GM21576 (cell line): ENCODE measurements around the gene MRGPRG.

Source experiments
- ATAC-seq: cut with Tn5 transposase; IDR thresholded peaks from one replicate; pipeline ENCODE4 v1.9.1; 2021; ENCODE audit warnings: mild to moderate bottlenecking, moderate library complexity; ENCODE audit not compliant: unreplicated experiment

The MRGPRG gene

DNA sequence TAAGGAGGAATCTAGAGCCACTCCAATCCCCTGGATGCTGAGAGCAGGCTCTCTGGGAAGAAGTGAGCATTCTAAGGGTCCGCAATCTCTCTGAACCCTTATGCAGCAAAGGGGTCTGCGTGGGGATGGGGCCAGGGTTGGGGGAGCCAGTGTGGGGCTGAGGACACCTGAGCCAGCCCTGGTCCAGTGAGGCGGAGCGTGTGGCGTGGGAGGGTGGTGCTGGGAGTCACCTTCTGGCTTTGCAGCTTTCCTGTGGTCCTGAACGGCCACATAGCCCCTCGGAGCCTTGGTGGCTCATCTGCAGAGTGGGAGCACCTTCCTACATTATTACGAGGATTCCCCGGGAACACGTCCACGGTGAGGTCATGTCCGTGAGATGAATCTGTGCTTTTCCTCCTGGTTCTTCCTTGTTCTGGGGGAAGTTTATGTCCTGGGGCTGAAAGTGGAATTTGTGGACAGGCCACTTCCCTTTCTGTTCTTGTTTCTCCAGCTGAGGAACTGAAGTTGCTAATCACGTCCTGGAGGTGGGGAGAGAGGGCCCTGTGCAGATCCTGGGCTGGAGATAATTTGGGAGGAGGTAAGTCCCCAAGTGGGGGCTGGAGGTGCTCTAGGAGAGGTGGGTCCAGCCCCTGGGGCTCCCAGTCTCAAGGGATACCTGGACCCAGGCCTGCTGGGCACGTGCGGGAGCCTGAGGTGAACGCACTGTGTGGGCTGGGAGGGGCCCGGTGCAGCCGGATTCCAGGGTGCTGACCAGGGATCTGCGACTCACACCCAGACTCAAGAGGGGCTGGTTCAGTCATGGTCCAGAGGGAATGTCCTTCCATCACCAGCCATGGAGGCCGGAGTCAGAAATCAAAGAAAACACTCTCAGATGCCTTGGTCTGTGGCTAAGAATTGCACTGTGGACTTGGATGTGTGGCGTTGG lies 7.5 kb upstream of the MRGPRG start:
- ATAC-seq: no peak

DNA sequence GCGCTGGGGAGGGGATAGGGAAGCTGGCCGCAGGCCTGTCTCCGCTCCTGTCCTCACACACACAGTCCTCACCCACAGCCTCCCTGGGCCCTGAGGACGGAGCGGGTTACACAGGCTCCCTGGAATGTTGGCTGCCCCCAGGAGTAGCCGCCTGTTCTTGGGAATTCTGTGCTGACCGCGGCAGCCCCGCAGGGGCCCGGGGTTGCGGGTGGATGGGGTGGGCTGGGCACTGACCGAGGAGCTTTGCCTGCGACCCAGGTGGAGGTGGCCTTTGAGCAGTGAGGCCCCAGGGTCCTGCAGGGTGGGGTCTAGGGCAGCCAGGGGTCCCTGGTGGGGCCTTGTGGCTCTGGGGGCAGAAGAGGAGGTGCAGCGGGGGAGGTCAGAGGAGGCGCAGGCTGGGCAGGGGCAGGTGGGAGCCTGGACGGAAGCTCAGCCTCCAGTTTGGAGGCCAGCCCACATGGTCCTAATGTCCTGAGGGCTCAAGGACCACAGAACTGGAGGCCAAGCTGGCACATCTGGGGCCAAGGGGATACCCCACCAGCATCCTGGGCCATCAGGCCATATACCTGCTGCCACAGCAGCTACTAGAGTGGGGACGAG lies 6.6 kb upstream of the MRGPRG start:
- no peak for ATAC-seq

DNA sequence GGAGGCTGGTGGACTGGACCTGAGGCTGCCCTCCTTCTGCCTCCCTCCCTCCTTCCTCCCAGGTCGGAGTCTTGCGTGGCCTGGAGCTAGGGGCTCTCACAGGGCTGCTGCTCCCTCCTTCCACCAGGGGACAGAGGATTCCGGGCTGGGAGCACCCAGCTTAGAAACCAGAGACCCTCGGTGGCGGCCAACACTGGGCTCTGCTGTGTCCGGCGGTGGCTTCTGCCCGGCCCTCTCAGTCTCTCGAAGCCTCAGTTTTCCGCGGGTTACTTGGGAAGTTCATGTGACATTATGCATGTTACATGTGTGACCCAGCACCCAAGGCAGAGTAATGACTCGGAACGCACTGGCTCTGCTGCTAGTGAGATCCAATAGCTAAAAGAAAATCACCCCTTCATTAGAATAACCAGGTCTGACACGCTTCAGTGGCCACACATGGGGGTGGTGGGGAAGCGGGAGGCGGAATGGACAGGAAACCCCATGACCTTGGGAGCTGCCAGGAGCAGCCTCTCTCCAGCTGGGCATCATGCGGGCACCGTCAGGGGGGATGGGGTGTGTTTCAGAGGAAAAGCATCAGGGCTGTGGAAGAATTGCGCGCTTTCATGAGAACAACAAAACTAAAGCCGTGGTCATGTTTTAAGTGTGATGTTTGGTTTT lies 5.9 kb upstream of the MRGPRG start:
- no peak for ATAC-seq

DNA sequence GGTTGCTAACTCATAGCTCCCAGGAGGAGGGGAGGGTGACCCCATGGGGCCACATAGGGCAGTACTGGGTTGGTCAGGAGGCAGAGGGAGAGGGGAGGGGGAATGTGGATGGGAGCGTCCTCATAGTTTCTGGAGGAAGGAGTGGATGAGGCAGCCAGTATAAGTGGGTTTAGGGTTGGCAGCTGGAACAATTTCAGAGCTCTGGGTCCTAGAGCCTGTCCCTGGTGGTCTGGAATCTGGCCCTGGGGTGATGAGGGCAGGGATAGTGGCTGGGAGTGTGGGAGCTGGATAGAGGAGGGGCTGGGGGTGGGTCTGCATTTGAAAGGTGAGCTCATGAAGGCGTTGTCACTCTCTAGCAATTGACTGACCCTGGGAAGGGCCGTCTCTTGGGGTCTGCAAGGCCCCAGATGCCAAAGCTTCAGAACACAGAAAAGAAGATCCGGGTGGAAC lies 5.3 kb upstream of the MRGPRG start:
- no peak for ATAC-seq

DNA sequence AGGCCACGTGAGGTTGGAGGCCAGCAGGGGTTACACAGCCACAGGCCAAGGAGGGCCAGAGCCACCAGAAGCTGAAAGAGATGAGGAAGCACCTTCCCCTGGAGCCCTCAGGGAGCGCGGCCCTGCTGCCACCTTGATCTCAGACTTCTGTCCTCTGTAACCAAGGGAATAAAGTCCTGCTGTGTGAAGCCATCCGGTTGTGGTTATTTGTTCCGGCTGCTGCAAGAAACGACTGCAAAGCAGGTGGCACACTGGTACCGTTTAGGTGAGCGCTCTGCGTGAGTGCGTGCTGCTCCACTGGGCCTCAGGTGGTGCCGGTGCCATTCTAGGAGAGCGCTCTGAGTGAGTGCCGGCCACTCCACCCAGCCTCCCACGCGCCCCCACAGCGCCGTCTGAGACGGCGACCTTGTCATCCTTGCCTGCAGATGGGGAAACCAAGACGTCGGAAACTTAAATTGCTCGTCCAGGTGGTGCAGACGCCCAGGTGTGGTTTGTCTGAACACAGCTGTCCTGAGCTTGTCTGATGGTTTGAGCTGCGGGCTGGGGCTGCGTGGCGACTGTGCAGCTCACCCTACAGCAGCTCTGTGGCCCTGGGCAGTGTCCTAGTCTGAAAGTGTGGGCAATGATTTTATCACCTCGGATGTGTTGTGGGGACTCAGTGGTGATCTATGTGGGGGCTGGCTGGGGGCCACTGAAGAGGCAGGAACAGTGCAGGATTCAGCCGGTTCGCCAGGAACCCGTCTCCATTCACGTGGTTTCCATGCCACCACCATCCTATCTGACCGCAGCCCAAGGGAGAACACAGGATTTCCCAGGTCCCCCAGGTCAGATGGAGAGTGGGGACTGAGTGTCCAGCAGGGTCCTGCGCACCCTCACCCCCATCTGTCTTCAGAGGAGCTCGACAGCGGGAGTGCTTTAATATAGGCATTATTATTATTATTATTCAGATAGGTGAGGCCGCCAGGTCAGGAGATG lies 4.6 kb upstream of the MRGPRG start:
- ATAC-seq: no peak

DNA sequence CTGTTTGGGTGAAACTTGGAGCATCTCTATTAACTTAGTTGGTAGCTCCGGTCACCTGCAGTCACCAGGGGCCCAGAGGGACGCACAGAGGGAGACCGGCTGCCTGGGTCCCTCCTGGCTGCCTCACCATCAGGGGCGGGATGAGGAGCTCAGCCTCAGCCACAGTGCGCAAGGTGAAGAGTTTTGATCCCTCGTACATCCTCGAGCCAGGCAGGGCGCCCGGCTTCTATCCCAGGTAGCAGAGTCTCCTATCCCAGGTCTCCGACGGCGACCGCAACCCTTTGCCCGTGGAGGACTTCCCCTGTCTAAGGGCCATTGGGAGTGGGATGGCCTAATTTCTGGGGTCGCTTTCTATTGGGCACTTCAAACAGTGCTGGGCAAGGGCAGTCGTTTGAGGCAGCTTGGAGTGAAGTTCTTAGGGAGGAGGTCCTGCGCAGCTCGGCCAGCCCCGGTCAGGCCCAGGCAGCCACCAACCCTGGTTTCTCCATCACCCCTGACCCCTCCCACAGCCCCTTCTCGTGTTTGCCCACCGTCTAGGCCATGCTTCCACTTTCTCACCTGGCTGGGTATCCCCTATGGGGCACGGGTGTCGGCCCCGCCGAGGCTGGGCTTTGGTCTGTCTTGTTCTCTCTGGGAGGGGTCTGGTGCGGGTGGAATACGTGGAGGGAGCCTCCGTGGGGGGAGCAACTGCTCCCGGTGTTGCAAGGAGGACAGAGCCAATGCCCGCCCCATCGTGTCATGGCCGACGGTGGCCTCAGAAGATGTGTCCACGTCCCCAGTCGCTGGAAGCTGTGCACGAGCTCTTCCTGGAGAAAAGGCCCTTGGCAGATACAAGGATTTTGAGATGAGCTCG lies 3.6 kb upstream of the MRGPRG start:
- ATAC-seq: no peak

DNA sequence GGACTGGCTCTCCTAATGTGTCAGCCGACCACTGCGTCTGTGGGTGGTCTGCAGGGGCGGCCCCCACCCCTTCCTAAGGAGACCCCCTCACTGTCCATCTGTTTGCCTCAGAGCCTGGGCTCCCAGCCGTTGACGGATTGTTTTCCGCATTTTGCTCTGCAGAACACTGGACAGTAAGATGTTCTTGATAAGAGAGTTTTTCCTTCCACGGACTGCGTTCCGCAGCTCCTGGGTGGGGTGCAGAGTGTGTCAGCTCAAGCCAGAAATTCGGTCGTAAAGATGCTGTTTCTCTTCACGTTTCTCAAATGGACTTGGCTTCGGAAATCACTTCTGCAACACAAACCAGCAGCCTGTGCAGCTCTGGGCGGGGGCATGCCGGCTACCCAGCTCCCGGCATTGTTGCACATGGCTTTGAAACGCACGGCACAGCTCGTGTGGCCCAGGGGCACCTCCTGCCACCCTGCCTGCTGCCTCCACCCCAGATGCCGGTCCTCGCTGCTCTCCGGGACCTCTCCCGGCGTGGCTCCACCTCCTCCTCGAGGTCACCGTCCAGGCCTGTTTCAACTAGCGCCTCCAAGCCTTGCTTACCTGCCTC lies 2.9 kb upstream of the MRGPRG start:
- ATAC-seq: no peak

DNA sequence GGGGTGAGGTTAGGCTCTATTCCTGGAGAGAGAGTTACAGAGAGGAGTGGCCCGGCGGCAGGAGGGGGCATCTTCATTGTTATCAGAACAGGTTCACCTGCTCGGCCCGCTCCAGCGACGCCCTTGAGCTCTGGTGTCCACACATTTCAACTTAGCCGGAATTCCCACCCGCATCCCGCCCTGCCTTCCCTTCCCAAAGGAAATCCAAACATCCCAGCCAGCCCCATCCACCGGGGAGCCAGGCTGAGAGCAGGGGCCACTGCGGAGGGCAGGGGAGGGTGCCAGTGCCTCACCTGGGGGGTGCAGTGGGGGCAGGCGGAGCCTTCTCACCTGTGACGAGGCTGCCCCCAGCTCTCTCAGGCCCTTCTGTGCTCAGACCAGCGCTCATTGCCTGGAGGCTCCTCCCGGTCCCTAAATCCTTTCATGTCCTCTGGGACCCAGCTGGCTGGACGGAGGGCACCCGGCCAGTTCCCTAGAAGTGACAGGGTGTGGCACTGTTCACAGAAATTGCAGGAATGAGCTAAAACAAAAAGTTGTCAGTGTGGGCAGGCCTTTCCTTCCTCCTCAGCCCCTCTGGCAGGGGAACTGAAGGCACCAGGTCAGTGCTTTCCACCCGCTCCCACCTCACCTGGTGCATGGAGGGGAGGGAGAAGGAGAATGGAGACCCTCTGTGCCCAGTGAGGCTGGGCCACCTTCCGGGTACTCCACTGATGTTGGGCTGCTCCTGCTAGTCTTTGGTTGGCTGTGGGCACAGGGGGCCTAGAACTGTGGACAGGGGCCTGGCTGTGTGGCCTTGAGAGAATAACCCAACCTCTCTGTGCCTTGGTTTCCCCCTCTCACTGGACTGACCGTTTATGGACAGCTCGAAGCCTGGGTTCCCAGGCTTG lies 2.2 kb upstream of the MRGPRG start:
- ATAC-seq: no peak

DNA sequence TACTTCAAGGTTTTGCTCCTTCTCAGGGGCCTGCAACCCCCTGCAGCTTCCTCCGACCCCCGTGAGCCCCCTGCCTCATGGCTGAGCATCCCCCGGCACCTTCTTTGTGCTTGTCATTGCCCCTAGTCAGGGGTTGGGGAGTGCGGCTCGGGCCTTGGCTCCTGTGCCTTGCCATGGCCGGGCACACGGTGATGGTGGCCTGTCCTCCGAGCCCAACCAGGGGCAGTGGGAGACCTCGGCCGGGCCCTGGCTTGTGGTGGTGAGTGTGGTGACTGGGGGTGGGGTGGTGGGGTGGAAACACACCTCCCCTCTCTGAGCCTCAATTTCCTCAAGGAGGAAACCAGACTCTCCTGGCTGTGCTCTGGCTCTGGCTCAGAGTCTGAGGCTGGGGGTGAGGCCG lies 1.5 kb upstream of the MRGPRG start:
- no peak for ATAC-seq

DNA sequence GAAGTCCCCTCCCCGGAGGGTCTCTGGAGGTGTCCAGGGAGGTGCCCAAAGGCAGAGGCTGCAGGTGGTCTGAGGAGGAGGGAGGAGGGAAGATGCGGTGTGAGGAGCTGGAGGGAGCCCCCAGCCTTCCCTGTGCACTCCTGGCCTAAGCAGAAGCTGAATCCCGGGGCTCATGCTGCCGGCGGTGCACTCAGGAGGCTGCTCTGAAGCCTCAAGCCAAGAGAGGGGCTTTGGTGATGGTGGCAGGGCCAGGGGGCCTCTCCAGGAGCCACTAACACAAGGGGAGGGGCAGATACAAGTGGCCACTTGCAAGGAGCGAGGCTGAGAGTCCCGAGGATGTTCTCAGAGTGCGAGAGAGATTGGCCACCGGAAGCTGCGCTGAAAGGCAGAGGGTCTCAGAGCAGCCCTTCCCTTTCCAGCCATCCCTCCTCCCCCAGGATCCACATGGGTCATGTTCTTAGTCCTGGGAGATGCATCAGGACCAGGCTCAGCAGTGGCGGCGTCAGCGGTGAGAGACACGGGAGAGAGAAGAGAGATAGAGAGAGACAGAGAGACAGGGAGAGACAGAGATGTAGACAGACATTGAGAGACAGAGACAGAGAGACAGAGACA lies 774 bp upstream of the MRGPRG start:
- ATAC-seq: no peak

DNA sequence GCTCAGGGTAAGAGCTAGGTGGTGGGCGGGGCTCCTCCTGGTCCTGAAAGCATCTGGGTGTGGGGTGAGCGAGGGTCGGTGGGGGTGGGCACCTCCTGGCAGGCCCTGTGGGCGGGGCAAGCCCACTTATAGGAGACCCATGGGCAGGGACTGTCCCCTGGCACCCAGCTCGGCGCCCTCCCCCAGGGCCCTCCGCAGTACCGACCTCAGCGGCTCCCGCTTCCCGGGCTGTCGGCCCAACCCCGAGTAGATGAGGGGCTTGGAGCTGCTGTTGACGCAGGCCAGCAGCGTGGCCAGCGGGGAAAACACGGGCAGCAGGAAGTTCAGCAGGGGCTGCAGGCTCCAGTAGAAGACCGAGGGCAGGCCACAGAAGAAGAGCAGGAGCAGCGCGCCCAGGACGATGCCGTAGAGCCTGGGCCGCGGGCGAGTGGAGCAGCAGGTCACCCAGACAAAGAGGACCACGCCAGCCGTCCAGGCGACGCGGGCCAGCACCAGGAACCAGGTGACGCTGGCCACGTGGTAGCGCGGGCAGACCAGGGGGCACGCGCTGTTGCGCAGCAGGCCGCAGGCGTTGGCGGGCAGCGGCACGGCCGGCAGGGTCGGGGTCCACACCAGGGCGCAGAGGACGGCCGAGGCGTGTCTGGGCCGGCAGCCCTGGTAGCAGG lies 663 bp downstream of the MRGPRG start:
- ATAC-seq: no peak

DNA sequence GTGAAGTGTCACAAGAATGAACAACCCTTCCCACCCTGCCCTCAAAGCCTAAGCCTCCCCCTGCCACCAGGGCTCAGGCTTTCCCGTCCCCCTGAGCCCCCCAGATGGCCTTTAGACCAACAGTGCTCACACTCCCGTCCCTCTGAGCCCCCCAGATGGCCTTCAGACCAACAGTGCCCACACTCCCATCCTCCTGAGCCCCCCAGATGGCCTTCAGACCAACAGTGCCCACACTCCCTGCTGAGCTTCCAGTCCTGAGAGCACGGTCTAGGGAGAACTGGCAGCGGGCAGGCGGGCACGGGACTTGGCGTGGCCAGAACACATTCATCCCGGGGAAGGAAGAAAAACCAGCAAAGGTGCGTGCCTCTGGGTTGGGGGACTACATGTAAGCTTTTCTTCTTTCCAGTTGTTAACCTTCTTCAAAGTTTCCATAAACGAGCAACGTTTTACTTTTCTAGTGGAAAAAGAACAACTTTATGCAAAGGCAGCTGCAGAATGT lies 2.5 kb downstream of the MRGPRG start:
- ATAC-seq: no peak

DNA sequence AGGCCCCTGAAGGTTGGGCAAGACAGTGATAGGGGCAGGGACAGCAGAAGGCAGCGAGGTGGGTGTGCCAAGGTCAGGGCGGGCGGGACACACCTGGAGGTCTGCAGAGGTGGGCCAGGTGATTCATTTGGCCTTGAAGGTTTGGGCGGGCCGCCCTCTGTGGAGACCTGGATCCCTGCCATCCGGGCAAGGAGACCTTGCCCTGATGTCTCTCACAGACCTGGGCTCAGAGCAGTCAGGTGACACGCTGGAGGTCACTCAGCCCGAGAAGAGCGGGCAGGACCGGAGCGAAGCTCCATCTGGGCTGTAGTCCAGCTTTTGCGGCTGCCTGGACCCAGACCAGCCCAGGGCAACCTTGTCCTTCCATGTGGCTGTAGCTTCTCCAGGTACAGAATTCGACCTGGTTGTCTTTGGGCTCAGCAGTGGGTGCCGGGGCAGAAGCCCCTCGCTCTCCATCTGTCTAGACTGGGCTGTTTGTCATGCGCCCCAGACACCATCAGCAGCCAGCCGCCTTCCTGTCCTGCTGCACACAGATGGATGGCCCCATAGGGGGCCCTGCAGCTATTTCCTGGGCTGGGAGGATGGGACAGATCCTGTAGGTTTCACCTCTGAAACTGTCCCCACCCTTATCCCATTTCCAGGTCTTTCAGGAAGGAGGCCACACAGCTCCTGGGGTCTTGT lies 3.1 kb downstream of the MRGPRG start:
- no peak for ATAC-seq

DNA sequence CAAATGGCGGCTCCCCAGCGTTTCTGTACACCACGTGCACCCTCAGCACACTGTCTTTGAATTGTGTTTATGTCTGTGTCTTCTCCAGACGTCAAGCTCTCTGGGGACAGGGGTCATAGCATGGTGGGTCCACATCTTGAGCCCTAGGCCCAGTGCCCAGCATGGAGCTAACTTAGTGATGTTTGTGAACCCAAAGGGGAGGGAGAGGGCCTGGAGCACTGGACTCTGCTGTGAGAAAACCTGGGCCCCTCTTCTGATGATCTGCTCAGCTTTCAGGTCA lies 4.3 kb downstream of the MRGPRG start:
- ATAC-seq: no peak

DNA sequence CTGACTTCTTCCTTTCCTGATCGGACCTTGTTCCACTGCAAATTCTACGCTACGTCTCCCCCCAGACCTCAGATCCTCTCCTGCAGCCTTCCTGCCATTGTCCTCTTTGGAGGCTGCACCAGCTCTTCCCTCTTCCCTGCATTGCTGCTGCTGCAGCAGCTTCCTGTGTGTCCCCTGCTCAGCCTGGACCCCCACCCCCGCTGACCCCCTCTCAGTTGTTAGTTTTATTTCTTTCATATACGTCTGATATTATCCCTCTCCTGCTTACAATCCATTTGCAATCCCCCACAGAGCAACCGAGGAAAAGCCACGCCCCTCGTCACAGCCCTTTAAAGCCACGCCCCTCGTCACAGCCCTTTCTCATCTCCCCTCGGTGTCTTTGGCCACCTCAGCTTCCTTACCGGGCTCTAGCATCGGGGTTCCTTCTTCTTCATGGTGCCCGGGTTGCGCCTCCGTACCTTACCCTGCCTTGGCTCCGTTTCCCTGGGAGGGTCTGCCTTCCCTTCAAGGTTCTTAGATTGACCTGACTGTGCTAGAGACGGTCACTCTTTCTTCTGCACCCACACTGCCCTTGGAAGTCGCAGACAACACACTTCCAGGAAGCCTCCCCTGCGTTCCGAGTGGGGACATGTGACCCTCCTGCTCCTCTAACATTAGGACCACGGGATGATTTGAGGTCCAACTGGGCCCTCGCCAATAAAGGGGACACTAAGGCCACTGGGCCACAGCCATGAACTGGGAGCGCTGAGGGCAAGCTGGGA lies 4.8 kb downstream of the MRGPRG start:
- ATAC-seq: no peak

DNA sequence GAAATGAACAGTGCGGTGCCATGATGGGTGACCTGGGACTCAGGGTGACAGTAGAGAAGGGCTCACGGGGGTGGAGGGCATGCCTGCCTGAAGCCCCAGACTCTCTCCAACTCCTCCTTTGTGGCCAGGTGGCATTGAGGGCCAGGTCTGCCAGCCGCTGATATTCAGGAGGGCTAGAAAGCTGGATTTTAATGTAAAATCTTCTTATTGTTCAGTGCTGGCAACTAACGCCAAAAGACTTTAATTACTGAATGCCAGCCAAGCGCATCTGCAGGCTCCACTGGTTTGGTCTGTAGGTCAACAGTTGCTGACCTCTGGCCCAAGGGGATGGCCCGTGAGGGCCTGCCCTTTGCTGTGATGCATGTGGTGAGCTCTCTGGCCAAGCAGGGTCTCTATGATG lies 10.3 kb downstream of the MRGPRG start:
- no peak for ATAC-seq
